GM18511 (cell line): ENCODE data around the gene CFB.

Source experiments
- ATAC-seq: cut with Tn5 transposase; IDR thresholded peaks from one replicate; pipeline ENCODE4 v1.9.1; 2021; ENCODE audit warnings: mild to moderate bottlenecking, moderate library complexity; ENCODE audit not compliant: unreplicated experiment

CFB gene

DNA sequence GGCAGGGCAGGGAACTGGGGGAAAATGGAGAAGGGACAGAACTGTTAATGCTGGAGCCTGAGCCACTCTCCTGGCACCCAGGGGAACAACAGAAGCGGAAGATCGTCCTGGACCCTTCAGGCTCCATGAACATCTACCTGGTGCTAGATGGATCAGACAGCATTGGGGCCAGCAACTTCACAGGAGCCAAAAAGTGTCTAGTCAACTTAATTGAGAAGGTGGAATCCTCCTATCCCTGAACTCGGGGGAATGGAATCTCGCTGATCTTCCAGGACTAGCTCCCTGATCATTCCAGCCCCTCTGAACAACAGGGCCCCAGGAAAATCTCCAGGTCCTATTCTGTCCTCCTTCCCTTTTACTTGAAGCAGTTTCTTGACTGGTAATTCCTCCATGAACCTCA, 2.0 kb downstream of the CFB start:
- no peak for ATAC-seq

DNA sequence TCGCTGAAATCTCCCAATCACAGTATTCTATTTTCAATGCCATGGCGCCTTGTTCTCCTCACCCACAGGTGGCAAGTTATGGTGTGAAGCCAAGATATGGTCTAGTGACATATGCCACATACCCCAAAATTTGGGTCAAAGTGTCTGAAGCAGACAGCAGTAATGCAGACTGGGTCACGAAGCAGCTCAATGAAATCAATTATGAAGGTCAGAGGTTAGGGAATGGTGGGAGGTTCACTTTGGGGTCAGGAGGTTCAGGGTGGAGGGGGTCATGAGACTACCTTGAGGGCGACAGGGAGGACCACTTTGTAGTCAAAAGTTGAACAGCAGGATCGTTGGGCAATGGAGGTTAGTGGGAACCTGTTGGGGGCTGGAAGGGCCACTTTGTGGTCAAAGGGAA, 2.4 kb downstream of the CFB start:
- ATAC-seq = no peak

DNA sequence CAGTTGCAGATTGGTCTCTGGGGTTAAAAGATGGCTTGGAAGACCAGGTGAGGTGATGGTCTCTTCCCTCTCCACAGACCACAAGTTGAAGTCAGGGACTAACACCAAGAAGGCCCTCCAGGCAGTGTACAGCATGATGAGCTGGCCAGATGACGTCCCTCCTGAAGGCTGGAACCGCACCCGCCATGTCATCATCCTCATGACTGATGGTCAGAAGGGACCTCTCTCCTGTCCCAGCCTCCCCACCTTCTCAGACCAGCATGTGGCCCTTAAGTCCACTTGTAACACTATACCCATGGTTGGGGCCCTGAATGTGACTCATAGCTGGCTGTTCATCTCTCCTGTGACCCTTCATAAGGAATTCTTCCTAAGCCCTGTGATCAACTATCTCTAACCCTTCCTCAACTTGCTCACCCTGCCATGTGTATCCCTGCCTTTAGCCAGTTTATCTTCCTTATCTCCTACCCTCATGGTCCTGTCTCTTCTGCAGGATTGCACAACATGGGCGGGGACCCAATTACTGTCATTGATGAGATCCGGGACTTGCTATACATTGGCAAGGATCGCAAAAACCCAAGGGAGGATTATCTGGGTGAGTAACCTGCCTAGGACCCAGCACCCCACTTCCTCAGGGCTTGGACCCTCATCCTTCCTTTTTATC, 3.0 kb downstream of the CFB start:
- no peak for ATAC-seq

GRCh38 chr6:31949926-31950548, 4.1 kb downstream of the CFB start:
- no peak for ATAC-seq

DNA sequence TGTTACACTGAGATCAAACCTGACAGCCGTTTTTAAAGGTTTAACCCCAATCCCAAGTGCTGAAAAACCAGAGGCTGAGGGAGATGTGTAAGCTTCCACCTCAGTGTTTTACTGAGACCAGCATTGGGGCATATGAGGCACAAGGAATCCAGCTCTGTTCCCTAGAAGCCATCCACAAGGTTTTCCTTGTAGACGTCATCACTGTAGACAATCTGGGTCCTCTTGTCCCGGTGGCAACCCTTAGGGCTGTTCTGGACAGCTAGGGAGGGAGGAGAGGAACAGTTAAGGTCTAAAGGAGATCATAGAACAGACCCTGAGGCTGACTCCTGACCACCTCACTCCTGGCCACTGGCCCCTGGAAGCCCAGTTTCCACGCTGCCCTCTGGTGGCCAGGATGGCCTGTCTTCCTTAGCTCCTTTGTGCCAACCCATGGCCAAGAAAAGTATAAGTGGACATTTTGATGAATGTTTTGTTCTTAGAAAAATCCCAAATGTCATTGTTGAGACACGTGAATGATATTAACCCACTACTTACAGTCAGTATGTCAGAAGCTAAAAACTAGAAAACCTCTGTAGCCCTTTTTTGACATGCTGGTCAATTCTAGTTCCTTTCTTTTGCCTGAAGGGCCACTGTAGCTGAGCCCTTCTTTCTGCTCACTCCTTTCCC, 6.4 kb downstream of the CFB start:
- ATAC-seq = no peak

- ATAC-seq = no peak
Observed at GRCh38 chr6:31952890-31953289, 7.0 kb downstream of the CFB start.

DNA sequence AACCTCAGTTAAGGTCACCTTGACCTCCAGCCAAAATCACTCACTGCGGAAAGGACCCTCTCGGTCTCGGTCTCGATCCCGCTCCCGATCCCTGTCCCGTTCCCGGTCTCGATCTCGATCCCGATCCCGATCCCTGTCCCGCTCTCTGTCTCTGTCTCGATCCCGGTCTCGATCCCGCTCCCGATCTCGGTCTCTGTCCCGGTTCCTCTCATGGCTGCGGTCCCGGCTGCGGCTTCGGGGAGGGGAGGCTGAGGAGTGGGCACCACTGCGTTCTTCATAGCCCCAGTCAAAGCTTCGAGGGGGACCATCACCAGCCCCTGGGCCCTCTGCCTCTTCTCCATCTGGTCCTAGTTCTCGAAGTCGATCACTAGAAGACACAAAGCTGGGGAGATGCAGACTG, 8.6 kb downstream of the CFB start:
- no peak for ATAC-seq

GRCh38 chr6:31956796-31957195, 10.9 kb downstream of the CFB start:
- ATAC-seq = no peak

- ATAC-seq = no peak
Observed at GRCh38 chr6:31958412-31958740, 12.5 kb downstream of the CFB start.

DNA sequence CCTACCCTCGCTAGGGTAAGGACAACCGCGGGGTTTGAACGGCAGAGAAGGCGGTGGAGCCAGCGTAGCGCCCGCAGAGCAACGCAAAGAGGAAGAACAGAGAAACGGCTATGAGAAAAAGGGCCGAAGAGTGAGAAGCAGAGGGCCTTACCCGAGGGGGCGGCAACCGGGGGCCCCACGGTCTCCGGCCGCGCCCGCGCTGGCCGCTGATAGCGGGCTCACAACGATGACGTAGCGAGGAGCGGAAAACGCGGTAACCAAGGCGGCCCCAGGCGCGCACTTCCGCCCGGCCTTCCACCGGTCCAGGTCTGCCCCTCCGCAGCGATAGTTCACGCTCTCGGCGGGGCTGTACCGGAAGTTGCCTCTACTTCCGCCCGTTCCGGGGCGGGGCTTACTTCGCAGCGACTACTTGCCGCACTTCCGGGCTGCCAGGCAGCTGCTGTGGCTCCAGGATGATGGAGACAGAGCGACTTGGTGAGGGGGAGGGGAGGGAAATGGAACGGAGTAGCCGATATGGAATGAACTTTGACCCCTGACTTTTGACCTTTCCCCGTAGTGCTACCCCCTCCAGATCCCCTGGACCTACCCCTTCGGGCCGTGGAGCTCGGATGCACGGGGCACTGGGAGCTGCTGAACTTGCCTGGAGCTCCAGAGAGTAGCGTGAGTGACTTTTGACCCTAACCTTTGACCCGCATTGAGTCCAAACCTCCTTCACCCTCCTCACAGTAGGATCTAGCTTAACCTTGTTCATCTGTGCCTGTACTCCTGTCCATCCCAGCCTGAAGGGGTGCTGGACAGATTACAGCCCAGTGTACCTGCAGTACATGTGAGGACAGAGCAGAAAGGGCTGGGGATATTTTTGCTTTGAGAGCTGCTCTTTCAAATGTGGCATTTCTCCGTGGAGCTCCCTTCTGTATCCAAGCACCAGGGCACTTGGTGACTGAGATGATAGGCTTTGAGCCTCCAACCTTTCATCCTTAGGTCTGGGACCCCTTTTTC, 13.1 kb downstream of the CFB start, which contains the start of the genes NELFE and SKIC2:
Gene NELFE, minus strand, starts transcription at position 231 of the 999 bp plus-strand sequence. CDS start 525 bp downstream, outside the sequence.
Gene SKIC2, plus strand, starts transcription at position 435 of the 999 bp plus-strand sequence. Its CDS starts 18 bp downstream, at position 453.
- ATAC-seq = peak; percentile 99

GRCh38 chr6:31961616-31962015, 15.7 kb downstream of the CFB start:
- no peak for ATAC-seq

GRCh38 chr6:31963921-31964320, 18.0 kb downstream of the CFB start:
- ATAC-seq = no peak

DNA sequence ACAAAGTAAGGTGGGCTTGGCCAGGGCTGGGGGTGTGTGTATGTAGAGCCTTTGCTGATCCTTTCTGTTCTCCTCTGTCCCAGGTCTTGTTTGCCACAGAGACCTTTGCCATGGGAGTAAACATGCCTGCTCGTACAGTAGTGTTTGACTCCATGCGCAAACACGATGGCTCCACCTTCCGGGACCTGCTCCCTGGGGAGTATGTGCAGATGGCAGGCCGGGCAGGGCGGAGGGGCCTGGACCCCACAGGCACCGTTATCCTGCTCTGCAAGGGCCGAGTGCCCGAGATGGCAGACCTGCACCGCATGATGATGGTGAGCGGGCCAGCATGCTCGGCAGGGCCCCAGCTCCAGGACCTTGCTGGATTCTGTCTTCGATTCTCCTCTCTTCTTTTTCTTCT, 19.8 kb downstream of the CFB start:
- ATAC-seq = no peak

DNA sequence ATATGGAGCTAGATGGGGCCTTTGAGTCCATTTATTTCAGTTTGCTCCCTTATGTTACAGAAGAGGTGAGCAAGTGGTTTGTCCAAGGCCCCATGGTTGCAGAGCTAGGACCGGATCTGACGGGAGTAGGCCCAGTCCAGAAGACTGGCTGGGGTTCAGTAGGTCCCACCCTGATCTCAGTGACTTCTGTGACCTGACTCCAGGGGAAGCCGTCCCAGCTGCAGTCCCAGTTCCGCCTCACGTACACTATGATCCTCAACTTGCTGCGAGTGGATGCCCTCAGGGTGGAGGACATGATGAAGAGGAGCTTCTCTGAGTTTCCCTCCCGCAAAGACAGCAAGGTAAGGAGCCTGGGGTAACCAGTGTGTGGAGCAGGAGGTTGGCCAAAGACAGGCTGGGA, 20.6 kb downstream of the CFB start:
- no peak for ATAC-seq

DNA sequence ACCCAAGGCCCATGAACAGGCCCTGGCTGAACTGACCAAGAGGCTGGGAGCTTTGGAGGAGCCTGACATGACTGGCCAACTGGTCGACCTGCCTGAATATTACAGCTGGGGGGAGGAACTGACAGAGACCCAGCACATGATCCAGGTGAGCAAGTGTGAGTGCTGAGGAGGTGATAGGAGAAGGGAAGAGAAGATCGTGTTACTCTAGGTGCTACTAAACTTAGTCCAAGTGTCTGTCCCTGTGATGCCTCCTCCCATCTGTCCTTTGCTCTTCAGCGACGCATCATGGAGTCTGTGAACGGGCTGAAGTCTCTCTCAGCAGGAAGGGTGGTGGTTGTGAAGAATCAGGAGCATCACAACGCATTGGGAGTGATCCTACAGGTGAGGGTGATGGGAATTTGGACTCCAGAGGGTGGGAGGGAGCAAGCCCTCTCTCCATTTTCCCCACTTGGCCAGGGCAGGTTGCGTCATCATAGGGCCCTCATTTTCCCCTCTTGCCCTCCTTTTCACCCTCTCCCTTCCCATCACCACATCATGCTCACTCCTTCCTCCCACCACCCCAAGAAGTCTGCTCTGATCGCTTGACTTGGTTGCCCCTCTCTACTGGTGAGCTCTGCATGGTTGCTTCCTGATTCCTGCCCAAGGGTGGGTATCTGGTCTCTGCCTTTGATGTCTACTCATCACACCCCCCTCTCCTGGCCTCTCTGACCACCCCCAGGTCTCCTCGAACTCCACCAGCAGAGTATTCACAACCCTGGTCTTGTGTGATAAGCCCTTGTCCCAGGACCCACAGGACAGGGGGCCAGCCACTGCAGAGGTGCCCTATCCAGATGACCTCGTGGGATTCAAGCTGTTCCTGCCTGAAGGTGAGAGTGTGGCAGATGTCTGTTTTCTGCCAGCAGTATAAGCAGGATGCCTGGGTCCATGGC, 21.4 kb downstream of the CFB start:
- ATAC-seq = no peak

DNA sequence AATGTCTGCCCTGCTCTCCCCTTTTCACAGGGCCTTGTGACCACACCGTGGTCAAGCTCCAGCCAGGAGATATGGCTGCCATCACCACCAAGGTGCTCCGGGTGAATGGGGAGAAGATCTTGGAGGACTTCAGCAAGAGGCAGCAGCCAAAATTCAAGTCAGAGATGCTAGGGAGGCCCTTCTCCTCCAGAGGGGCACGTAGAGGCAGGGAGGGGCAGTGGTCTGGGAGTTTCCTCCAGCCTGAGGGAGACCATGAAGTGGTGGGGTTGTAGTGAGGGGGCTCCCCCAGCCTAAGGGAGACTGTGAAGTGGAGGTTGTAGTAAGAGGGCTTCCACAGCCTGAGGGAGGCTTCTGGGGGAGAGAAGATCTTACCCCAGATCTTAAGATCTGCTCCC, 22.0 kb downstream of the CFB start:
- no peak for ATAC-seq

DNA sequence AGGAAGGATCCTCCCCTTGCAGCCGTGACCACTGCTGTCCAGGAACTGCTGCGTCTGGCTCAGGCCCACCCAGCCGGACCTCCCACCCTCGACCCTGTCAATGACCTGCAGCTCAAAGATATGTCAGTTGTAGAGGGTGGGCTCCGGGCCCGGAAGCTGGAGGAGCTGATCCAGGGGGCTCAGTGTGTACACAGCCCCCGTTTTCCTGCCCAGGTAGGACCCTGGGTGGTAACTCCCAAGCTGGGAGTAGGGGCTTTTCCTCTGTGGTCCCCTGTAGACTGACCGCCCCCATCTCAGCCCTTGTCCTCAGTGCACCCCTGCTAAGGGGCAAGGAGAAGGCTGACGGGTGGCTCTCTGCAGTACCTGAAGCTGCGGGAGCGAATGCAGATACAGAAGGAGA, 22.4 kb downstream of the CFB start:
- ATAC-seq = no peak

DNA sequence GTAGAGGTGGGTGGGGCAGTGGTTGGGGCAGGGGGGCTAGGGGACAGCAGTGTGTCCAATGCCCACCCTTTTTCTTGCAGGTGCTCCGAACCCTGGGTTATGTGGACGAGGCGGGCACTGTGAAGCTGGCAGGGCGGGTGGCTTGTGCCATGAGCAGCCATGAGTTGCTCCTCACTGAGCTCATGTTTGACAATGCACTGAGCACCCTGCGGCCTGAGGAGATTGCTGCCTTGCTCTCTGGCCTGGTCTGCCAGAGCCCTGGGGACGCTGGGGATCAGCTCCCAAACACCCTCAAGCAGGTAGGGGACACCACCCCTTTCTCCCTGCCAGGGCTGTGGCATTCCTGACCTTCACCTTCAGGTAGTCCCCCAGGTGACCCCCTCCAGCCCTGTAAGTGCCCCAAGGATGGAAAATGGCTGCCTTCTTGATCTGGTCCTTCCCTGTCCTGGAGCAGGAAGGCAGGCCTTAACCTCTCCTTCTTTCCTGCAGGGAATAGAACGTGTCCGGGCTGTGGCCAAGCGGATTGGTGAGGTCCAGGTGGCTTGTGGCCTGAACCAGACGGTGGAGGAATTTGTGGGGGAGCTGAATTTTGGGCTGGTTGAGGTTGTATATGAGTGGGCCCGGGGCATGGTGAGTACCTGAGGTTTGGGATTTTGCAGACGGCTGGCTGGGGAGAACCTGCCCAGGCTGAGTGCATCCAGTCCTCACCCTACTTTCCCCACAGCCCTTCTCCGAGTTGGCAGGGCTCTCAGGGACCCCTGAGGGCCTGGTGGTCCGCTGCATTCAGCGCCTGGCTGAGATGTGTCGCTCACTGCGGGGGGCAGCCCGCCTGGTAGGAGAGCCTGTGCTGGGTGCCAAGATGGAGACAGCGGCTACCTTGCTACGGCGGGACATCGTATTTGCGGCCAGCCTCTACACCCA, 23.2 kb downstream of the CFB start:
- no peak for ATAC-seq
